Measurements from ENCODE around the gene SGSM1. TPM values are rescaled to one million over a fixed set of nuclear protein-coding genes. Genes with fewer than 3 reads are reported as not detected.

The SGSM1 gene
- total RNA-seq, 1 donor from 2014 or later = 0.18 TPM

DNA sequence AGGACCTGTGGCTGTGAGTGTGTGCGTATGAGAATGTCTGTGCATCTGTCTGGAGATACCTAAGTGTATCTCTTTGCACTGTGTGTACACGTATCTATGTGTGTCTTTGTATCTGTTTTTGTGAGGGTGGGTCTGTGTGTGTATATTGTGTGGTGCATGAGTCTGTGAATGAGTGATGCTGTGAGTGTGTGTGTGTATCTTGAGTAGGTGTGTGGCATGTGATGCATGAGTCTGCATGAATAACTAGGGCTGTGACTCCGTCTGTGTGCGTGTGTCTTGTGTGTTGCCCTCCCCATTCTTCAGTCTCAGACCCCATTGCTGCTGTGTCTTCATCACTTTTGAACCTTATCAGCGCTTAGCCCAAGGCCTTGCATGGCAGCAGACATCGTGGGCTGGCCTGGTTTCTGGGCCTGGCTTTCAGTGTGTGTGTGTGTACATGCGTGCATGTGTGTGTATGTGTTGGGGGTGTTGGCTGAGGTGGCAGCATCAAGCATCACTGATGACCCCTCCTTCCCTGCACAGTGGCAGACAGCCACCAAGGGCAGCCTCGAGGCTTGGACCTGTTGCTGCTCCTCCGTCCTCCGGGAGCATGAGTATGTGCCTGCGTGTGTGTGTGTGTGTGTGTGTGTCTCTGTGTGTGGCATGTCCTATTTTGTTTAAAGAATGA, 1.4 kb downstream of the SGSM1 start:
- intact Hi-C loops (cut with micrococcal nuclease) = loop anchor here (10.0 kb wide), 1 partner anchor 257 kb away; no protein-coding TSS in a partner anchor

DNA sequence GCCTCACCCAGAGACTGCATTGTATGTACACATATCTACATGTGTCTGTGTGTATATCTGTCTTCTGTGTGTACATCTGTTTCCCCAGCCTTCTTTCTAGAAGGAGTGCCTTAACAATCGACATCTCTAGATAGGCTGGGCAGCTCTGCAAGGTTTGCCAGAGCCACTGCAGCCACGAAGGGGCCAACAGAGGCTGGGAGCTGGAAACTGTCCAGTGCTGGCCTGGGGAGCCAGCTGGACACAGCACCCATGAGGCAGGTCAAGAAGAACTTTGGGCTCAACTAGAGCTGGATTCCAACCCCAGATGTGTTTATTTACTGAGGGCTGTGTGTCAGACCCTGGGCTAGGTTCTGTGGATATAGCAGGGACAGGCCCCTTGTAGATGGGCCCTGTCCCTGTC, 3.3 kb downstream of the SGSM1 start:
- intact Hi-C loops (cut with micrococcal nuclease) = loop anchor here (10.0 kb wide), 1 partner anchor 255 kb away; no protein-coding TSS in a partner anchor

- intact Hi-C loops (cut with micrococcal nuclease) = no loop called here
Observed at GRCh38 chr22:24810043-24810749, 4.2 kb downstream of the SGSM1 start.

GRCh38 chr22:24812950-24813775, 7.2 kb downstream of the SGSM1 start:
- intact Hi-C loops (cut with micrococcal nuclease) = no loop called here

DNA sequence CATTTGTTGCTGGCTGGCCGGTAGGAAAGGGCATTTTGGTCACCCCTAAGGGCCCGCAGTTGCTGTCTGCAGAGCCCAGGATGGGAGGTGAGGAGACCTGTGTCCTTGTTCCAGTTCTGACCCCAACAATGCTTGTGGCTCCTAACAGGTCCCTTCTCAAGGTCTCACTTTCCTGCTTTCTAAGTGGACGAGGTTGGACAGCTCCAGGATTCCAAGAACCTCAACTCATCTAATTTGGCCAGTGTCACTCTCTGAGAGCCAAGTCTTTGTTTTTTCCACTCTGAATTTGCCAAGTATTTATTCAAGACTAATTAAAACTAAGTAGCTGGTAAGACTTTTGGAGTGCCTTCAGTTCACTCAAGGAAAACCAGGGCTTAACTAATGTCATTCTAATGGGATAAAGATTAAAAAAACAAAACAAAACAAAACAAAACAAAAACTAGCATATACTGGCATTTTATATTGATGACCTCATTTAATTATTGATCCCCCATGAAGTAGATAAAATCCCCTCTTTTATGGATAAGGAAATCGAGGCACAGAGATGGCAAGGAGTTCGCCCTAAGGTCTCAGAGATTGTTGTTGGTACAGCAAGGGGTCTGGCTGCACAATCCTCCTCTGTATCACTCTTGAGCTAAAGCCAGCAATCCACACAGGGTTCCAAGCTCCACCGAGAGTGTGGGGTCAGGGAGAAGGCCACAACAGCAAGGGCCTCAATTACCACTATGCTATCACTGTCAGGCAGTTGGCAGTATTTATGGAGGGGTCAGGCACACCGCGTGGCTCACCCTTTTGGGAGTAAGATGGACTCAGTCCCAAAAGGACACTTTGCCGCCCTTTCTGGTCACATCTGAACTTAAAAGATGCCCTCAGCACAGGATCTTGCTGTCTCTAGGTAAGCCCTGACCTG, 8.1 kb downstream of the SGSM1 start:
- intact Hi-C loops (cut with micrococcal nuclease) = no loop called here

DNA sequence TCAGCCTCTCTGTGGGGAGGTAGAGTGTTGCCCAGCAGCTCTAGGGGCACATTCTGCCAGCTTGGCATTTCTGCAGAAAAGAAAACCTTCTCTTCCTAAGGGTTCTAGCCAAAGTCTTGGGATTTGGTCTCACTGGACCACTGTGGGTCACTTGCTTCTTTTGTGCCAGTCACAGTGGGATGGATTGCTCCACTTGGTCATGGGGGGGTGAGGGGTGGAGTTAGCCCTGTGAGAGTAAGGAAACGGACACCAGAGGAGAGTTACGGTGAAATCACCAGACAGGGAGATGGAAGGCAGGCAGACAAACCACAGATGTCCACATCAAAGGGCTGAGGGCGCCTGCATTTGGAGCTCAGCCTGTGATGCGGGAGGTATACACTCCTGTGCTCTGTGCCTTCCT, 10.8 kb downstream of the SGSM1 start:
- intact Hi-C loops (cut with micrococcal nuclease) = no loop called here

- intact Hi-C loops (cut with micrococcal nuclease) = no loop called here
Observed at GRCh38 chr22:24819487-24819886, 13.5 kb downstream of the SGSM1 start.

DNA sequence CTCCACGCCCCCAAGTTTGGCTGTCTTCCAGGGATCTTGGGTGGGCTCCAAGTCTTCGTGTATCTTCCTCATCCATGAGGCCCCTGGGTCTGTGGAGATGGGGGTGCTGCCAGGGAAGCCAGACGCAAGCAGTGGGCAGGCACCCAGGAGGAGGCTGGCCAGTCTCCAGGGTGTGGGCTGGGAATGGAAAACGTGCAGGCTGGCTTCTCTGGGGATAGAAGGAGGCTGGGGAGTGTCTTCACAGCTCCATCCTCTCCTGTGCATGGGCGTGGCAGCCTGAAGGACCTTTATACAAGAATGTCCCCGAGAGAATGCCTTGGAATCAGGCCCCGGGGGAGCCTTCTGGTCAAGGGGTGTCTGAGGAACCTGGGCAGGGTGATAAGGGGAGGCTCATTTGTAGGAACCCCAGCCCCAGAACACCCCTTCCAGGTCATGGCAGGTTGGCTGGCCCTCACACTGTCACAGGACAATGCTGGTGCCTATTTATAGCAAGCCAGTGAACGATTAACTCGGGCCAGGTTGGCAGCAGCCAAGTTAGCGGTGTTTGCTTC, 14.0 kb downstream of the SGSM1 start:
- intact Hi-C loops (cut with micrococcal nuclease) = no loop called here

GRCh38 chr22:24822471-24822870, 16.5 kb downstream of the SGSM1 start:
- intact Hi-C loops (cut with micrococcal nuclease) = no loop called here

- intact Hi-C loops (cut with micrococcal nuclease) = no loop called here
Observed at GRCh38 chr22:24823787-24824186, 17.8 kb downstream of the SGSM1 start.

DNA sequence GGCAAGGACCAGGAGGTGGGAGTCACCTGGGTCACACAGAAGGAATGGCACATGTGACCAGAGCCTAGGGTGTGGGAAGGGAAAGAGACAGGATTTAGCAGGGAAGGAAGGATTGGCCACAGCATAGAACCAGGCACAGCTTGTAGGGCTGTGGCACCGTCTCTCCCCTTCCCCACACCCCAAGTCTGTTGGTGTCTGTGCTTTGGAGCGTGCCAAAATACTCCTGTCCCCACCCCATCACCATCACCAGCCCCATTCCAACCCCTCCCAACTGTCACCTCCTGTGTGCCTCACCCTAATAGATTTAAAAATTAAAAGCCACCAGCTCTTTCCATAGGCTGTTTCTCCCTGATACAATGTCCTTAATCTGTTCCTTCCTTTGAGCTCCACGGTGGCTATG, 18.2 kb downstream of the SGSM1 start:
- intact Hi-C loops (cut with micrococcal nuclease) = no loop called here

- intact Hi-C loops (cut with micrococcal nuclease) = no loop called here
Observed at GRCh38 chr22:24824915-24825314, 18.9 kb downstream of the SGSM1 start.

GRCh38 chr22:24826710-24827285, 20.8 kb downstream of the SGSM1 start:
- intact Hi-C loops (cut with micrococcal nuclease) = no loop called here

- intact Hi-C loops (cut with micrococcal nuclease) = no loop called here
Observed at GRCh38 chr22:24827296-24827695, 21.3 kb downstream of the SGSM1 start.

GRCh38 chr22:24830205-24830979, 24.4 kb downstream of the SGSM1 start:
- intact Hi-C loops (cut with micrococcal nuclease) = no loop called here

- intact Hi-C loops (cut with micrococcal nuclease) = no loop called here
Observed at GRCh38 chr22:24831687-24832086, 25.7 kb downstream of the SGSM1 start.

DNA sequence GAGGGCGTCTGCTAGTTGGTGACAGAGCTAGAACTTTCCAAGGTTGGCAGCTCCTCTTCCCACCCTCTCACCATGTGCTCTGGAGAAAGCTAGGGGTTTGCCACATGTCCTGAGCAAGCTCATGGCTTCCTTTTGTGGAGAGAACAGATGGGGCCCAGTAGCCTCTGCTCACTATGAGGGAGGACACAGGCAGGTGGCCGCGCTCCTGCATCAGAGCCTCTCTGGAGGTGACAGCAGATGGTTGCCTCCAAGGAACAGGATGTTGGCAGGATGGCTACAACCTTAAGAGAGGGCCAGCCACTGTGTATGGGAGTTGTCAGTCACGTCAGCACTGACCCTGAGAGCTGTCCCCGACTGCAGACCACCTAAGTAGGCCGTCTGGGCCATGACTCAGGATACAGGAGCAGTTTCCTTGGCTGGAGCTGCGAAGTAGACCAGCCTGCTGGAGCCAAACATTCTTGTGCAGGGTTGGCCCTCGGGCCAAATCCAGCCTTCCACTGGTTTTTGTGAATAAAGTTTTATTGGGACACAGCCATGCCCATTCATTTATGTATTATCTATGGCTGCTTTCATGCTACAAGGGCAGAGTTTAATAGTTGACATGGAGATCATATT, 28.0 kb downstream of the SGSM1 start:
- intact Hi-C loops (cut with micrococcal nuclease) = no loop called here

GRCh38 chr22:24834845-24835570, 29.0 kb downstream of the SGSM1 start:
- intact Hi-C loops (cut with micrococcal nuclease) = no loop called here
